Smooth muscle cell (in vitro differentiated cells): ENCODE data around the gene PARD3B. TPM values are rescaled to one million over a fixed set of nuclear protein-coding genes. Genes with fewer than 3 reads are reported as not detected.

ENCODE experiments used
- DNase-seq: peaks from one replicate; lab custom pipeline; 2025; ENCODE audit not compliant: unreplicated experiment; lab: John Stamatoyannopoulos, UW
- H2AFZ ChIP-seq: fragments of 200-600 bp; sonication (generic); 2 replicates; pipeline ENCODE4 v1.6.0; 2016; ENCODE audit warnings: antibody characterized with exemption, low read depth, mild to moderate bottlenecking
- H3F3A ChIP-seq: fragments of 200-600 bp; sonication (generic); 2 replicates; pipeline ENCODE4 v1.6.0; 2017; ENCODE audit warnings: antibody characterized with exemption, low read depth
- H3K27ac ChIP-seq: fragments of 200-600 bp; sonication (generic); 2 replicates; pipeline ENCODE4 v1.5.1; 2016; ENCODE audit warnings: low read depth, mild to moderate bottlenecking
- H3K27me3 ChIP-seq: fragments of 200-600 bp; sonication (generic); 2 replicates; pipeline ENCODE4 v1.6.1; 2016; ENCODE audit warnings: low read depth, mild to moderate bottlenecking
- H3K36me3 ChIP-seq: fragments of 200-600 bp; sonication (generic); 2 replicates; pipeline ENCODE4 v1.5.1; 2016; ENCODE audit warnings: low read depth
- H3K4me1 ChIP-seq: fragments of 200-600 bp; sonication (generic); 2 replicates; pipeline ENCODE4 v1.5.1; 2016; ENCODE audit warnings: low read depth
- H3K4me2 ChIP-seq: fragments of 200-600 bp; sonication (generic); 2 replicates; pipeline ENCODE4 v1.6.0; 2016; ENCODE audit warnings: mild to moderate bottlenecking
- H3K4me3 ChIP-seq: fragments of 200-600 bp; sonication (generic); 2 replicates; pipeline ENCODE4 v1.5.1; 2016; ENCODE audit warnings: mild to moderate bottlenecking
- H3K79me2 ChIP-seq: fragments of 200-600 bp; sonication (generic); 2 replicates; pipeline ENCODE4 v1.6.0; 2016; ENCODE audit warnings: low read depth, mild to moderate bottlenecking
- H3K9ac ChIP-seq: fragments of 200-600 bp; sonication (generic); 2 replicates; pipeline ENCODE4 v1.6.0; 2016; ENCODE audit warnings: low read depth
- H3K9me3 ChIP-seq: fragments of 200-600 bp; sonication (generic); replicated peaks from 2 replicates; pipeline ENCODE4 v1.5.1; 2016; ENCODE audit warnings: low read depth
- H4K20me1 ChIP-seq: fragments of 200-600 bp; sonication (generic); 2 replicates; pipeline ENCODE4 v1.6.0; 2016; ENCODE audit warnings: low read depth
- CTCF ChIP-seq: fragments of 200-600 bp; sonication (generic); IDR thresholded peaks from 2 replicates; pipeline ENCODE4 v1.5.1; 2017; ENCODE audit warnings: borderline replicate concordance, mild to moderate bottlenecking, antibody characterized with exemption; ENCODE audit not compliant: insufficient read depth, poor library complexity, severe bottlenecking
- WGBS: methylation state at CpG from one replicate; pipeline ENCODE4 v1.1.7; 2016; ENCODE audit warnings: low lambda C conversion rate; 5-methylcytosine and 5-hydroxymethylcytosine counted together
- polyA plus RNA-seq: library from polyadenylated mRNA; unstranded; fragments of >200 nt; fragmentation: Nextera tagmentation; extraction: Ambion mirVana; gene quantifications from 2 replicates; pipeline ENCODE4 v1.2.1, GENCODE V29; 2016
- total RNA-seq: library from RNA; depleted of rRNA; stranded (reverse); fragments of >200 nt; gene quantifications from 2 replicates; pipeline ENCODE4 v1.2.3, GENCODE V29; 2014

PARD3B gene
- total and polyA plus RNA-seq, 2 experiments from 2014 or later, result 3.3 to 12.2 TPM

- WGBS, result 87% methylated on average over 3 of the region's 3 CpGs
- Histone ChIP-seq H3K4me2 (no peak overlapping the region), H3K9me3 (no peaks in the 10 kb centered on the region), H3K9ac (no peak overlapping the region), H3K4me1 (no peaks in the 10 kb centered on the region), H3F3A (no peaks in the 10 kb centered on the region), H2AFZ (no peak overlapping the region), H3K4me3 (no peak overlapping the region), H3K27ac (no peak overlapping the region), H4K20me1 (no peaks in the 10 kb centered on the region), H3K79me2 (no peaks in the 10 kb centered on the region), H3K36me3 (no peaks in the 10 kb centered on the region), H3K27me3 (no peaks in the 10 kb centered on the region)
- no peak for DNase-seq
- TF ChIP-seq CTCF, result no peak
These were observed 176.9 kb downstream of the PARD3B start for GRCh38 chr2:204722207-204722606.

- H3K4me2 ChIP-seq, result no peak overlapping the region
- H4K20me1 ChIP-seq, result no peaks in the 10 kb centered on the region
- H3K4me1 ChIP-seq, result no peaks in the 10 kb centered on the region
- no peaks in the 10 kb centered on the region for H3K9me3 ChIP-seq
- no peaks in the 10 kb centered on the region for H3K27me3 ChIP-seq
- no peak overlapping the region for H3K4me3 ChIP-seq
- H3K79me2 ChIP-seq, result no peaks in the 10 kb centered on the region
- H3K36me3 ChIP-seq, result no peaks in the 10 kb centered on the region
- H3K27ac ChIP-seq, result no peak overlapping the region
- TF ChIP-seq CTCF, result no peak
- H3K9ac ChIP-seq, result no peak overlapping the region
- H2AFZ ChIP-seq, result no peak overlapping the region
- DNase-seq, result no peak
- WGBS, result 91% methylated on average over 2 of the region's 2 CpGs
- H3F3A ChIP-seq, result no peaks in the 10 kb centered on the region
These were observed 177.4 kb downstream of the PARD3B start for GRCh38 chr2:204722691-204723090.

GRCh38 chr2:204725693-204726360, 180.6 kb downstream of the PARD3B start:
- H4K20me1 ChIP-seq, result no peaks in the 10 kb centered on the region
- H3K4me3 ChIP-seq, result no peak overlapping the region
- H3K4me1 ChIP-seq, result no peaks in the 10 kb centered on the region
- no peak overlapping the region for H3K27ac ChIP-seq
- H3K9ac ChIP-seq, result no peak overlapping the region
- H3K9me3 ChIP-seq, result no peaks in the 10 kb centered on the region
- no peaks in the 10 kb centered on the region for H3K79me2 ChIP-seq
- no peak overlapping the region for H2AFZ ChIP-seq
- H3K4me2 ChIP-seq, result no peak overlapping the region
- no peak for TF ChIP-seq CTCF
- 93% methylated on average over 3 of the region's 3 CpGs for WGBS
- H3K27me3 ChIP-seq, result no peaks in the 10 kb centered on the region
- no peaks in the 10 kb centered on the region for H3F3A ChIP-seq
- no peaks in the 10 kb centered on the region for H3K36me3 ChIP-seq
- no peak for DNase-seq

- Histone ChIP-seq H2AFZ (no peak overlapping the region), H3F3A (no peaks in the 10 kb centered on the region), H3K4me1 (no peaks in the 10 kb centered on the region), H3K27me3 (no peaks in the 10 kb centered on the region), H4K20me1 (no peaks in the 10 kb centered on the region), H3K4me2 (no peak overlapping the region), H3K9me3 (no peaks in the 10 kb centered on the region), H3K4me3 (no peak overlapping the region), H3K36me3 (no peaks in the 10 kb centered on the region), H3K79me2 (no peaks in the 10 kb centered on the region), H3K9ac (no peak overlapping the region), H3K27ac (no peak overlapping the region)
- WGBS, result 83% methylated on average over 3 of the region's 3 CpGs
- TF ChIP-seq CTCF, result no peak
- no peak for DNase-seq
These were observed 181.6 kb downstream of the PARD3B start for GRCh38 chr2:204726831-204727230.
